GM18867 (cell line): ENCODE results near the gene IFT25.

ENCODE experiments used
- ATAC-seq: cut with Tn5 transposase; IDR thresholded peaks from one replicate; pipeline ENCODE4 v1.9.1; 2021; ENCODE audit warnings: mild to moderate bottlenecking, moderate library complexity; ENCODE audit not compliant: unreplicated experiment

Gene IFT25

DNA sequence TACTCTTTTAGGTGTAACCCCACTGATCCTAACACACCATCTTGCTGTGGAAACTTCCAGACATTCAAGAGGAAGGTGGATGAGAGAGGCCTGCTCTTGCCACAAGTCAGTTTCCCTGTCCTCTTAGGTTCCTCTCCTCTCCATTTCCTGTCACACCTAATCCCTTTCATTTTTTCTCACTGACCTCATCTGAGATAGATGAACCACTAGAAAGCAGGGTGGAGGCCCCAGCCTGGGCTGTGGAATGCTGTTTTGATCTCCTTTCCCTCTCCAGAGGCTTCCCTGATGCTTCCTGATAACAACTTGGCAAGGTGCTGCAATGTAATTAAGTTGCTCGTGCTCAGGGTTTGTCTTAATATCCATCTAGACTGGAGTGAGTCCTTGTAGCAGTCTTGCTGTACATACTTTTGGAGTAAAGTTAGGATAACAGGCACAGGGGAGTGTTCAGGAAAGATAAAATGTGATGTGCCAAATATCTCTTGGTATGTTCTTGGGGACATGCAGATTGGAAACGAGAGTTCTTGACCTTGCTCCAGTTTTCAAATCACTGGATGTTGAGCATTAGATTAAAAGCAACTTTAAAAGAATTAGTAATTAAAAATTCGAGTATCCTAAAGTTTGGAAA is 11.8 kb upstream of the IFT25 start:
- ATAC-seq: no peak

DNA sequence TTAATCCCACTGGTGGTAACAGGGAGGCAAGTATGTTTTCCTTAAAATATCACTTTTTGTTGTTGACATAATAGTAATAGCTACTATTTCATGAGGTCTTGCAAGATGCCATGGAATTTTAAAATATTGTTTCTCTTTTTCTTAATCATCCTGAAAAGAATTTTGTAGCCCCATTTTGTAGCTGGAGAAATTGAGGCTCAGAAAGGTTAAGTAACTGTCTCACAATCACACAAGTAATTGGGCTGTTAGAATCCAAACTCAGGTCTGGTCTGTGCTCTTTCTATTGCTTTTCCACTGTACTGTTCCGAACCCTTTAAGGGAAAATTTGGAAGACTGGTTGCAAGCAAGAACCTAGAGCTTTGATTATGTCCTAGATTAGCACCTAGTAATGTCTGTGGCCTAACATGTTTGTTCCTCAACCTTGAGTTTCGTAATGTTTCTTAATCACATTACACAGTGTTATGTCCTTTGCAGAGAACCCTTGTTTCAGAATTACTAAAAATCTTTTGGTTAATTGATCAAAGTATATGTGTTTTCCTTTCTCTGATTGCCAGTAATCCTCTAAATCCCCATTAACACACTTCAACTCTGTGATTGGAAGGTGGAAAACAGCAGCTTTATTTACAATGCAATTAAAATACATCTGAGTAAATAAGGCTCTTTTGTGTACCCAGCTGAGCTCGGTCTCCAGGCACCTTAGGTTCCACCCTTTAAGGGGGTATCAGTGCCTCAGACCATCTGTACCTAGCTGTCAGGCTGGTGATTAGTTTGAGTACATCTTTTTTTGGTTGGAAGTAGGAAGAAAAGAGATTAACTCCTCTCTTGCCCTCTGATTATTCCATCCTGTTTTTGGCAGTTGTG is 11.0 kb upstream of the IFT25 start:
- no peak for ATAC-seq

GRCh38 chr1:53954128-53954527 is 8.6 kb upstream of the IFT25 start:
- no peak for ATAC-seq

- ATAC-seq: no peak
Measured at GRCh38 chr1:53951697-53952096, 6.2 kb upstream of the IFT25 start.

GRCh38 chr1:53949023-53949990 is 3.8 kb upstream of the IFT25 start:
- no peak for ATAC-seq

GRCh38 chr1:53948291-53948690 is 2.8 kb upstream of the IFT25 start:
- no peak for ATAC-seq

GRCh38 chr1:53947172-53947907 is 1.8 kb upstream of the IFT25 start:
- no peak for ATAC-seq

- peak; percentile 69 for ATAC-seq
Measured at GRCh38 chr1:53946252-53947171, 1.0 kb upstream of the IFT25 start, which contains the start of gene LRRC42. Gene LRRC42 (plus strand): TSS chr1:53946350. CDS start chr1:53952000, 5,650 bp downstream.

- no peak for ATAC-seq
Measured at GRCh38 chr1:53945183-53945432, 391 bp downstream of the IFT25 start.

- no peak for ATAC-seq
Measured at GRCh38 chr1:53944469-53945182, 873 bp downstream of the IFT25 start.

- ATAC-seq: no peak
Measured at GRCh38 chr1:53943490-53944043, 1.9 kb downstream of the IFT25 start.

GRCh38 chr1:53943090-53943489 is 2.4 kb downstream of the IFT25 start:
- ATAC-seq: no peak

DNA sequence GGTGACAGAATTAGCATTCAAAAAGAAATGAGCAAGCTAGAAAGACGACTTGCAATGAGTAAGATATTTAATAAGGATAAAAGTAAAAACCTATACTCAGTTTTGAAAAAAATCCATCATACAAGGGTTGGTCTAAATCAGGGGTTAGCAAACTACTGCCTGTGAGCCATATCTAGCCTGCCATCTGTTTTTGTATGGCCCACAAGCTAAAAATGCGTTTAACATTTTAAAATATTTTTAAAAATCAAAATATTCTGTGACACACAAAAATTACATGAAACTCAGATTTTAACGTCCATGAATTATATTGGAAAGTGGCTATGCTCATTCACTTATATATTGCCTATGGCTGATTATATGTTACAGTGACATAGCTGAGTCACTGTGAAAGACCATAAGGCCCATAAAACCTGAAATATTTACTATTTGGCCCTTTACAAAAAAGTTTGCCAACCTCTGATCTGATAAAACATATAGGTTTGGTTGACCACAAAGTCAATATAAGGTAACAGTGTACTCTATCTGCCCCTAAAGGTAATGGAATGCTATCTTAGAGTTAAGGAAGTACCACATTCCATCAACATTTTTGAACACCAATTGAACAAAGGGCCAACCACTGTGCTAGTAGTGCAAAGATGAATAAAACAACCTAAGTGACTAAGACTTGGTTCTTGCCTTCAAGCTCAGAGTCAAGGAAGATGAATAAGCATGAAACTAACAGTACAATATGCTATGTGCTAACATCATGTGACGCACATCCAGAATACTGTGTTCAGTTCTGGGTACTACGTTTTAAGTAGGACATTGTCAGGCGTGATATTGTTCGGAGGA is 3.2 kb downstream of the IFT25 start:
- ATAC-seq: no peak

DNA sequence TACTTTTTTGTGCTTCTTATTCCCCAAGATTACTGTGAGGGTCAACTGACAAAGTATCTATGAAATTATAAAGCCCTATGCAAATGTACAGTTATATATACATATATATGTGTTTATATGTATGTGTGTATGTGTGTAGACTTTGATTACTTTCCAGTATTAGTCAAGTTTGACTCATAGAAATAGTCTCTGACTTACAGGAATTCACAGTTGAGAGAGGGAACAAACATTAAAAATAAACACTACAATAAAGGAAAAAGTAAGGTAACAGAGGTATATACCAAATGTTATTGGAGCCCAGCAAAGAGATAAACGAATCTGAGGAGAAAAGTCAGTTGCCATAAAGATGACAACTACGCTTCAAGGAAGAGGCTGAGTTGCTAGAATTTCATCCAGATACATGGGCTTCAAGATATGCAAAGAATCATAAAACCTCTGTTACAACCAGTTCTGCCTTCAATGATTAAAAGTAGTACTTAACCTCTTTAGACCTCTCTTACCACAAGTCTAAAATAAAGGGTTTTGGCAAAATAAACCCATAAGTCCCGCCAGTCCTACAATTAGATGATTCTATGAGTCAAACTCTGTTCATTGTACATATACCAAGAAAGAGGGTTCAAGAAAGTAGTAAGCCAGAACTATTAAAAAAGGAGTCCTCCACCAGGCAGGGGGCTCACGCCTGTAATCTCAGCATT is 7.2 kb downstream of the IFT25 start:
- no peak for ATAC-seq

DNA sequence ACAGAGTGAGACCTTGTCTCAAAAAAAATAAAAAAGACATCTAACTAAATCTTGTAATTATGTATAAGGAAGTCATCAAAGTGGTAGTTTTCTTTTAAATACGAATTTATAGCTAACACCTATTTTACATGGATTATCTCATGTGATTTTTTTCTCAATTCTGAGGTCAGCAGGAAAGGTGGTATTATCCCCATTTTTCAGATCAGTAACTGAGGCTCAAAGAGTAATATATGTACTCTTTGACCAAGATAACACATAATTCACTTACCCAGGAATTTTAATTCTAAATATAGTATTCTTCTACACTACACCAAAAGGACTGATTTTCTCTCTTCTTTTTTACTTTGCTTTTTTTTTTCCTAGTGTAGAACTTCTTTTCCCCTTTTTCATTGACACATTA is 9.1 kb downstream of the IFT25 start:
- no peak for ATAC-seq

- ATAC-seq: no peak
Measured at GRCh38 chr1:53934170-53934765, 11.2 kb downstream of the IFT25 start.

GRCh38 chr1:53931523-53931922 is 14.0 kb downstream of the IFT25 start:
- ATAC-seq: no peak
